ENCODE measurements around the gene BTBD9. TPM values are rescaled to one million over a fixed set of nuclear protein-coding genes. Genes with fewer than 3 reads are reported as not detected.

BTBD9 gene
- 10 to 100 TPM in 1 of 4 donors, 1 to 10 TPM in 3; 5.1 to 10.2 (median 6.7) TPM for polyA plus RNA-seq
- long read RNA-seq, donor 1, partial matches to known transcripts, result 0 of 1 reads
- long read RNA-seq, donor 1, other reads (novel, unspliced or antisense), result 0 of 1 reads
- long read RNA-seq, donor 2, result 0 reads
- long read RNA-seq, donor 3, result 0 reads
- long read RNA-seq, donor 4, result 0 reads
- long read RNA-seq, donor 5, result 0 reads
- long read RNA-seq, donor 6, result 0 reads
- long read RNA-seq, donor 7, result 0 reads
- long read RNA-seq, donor 8, result 0 reads
- long read RNA-seq, donor 9, result 0 reads
- long read RNA-seq, donor 10, result 0 reads

- DNase-seq (peak; percentile 80 to 96), FAIRE-seq (no peak)
- peak within 1 kb of the TSS; percentile 69 to 97 (median 82) for H3K4me3 ChIP-seq (ENCODE audit: low read depth in 1 of 3, low read length in 3 of 3)
- no peaks in the 10 kb centered on the region for H3K9me3 ChIP-seq (ENCODE audit: control insufficient read depth in 2 of 2, insufficient read depth in 1 of 2, low read depth in 1 of 2, low read length in 1 of 2)
- 0 to 2% (median 1%) methylated on average over 51 to 82 of the region's 82 CpGs for WGBS, 3 donors
- H3K27me3 ChIP-seq (ENCODE audit: control insufficient read depth in 3 of 3, insufficient read depth in 3 of 3, low read length in 3 of 3), result no peaks in the 10 kb centered on the region
- peak within 1 kb of the TSS; percentile 76 to 96 (median 94) for H3K27ac ChIP-seq (ENCODE audit: low read depth in 1 of 3, low read length in 2 of 3)
- peaks cover 3 to 10% (median 8%) of the 10 kb centered on the region in 3 donors for H3K4me1 ChIP-seq (ENCODE audit: control insufficient read depth in 3 of 3, insufficient read depth in 2 of 3, low read depth in 1 of 3, low read length in 2 of 3)
- no peaks in the 10 kb centered on the region for H3K36me3 ChIP-seq (ENCODE audit: control insufficient read depth in 3 of 3, insufficient read depth in 2 of 3, low read depth in 1 of 3, low read length in 3 of 3)
These were observed at the start of gene BTBD9 for GRCh38 chr6:38639498-38640215. Gene BTBD9, minus strand, starts transcription at chr6:38639929.

- H3K4me3 ChIP-seq (ENCODE audit: low read depth in 1 of 3, low read length in 3 of 3), result no peak overlapping the region
- peak in 1 of 2 donors; percentile 57 for DNase-seq
- H3K9me3 ChIP-seq (ENCODE audit: control insufficient read depth in 2 of 2, insufficient read depth in 1 of 2, low read depth in 1 of 2, low read length in 1 of 2), result no peaks in the 10 kb centered on the region
- H3K27me3 ChIP-seq (ENCODE audit: control insufficient read depth in 3 of 3, insufficient read depth in 3 of 3, low read length in 3 of 3), result no peaks in the 10 kb centered on the region
- WGBS, 3 donors, result 15 to 68% (median 48%) methylated on average over 6 of the region's 6 CpGs
- peaks cover 0 to 3% (median 0%) of the 10 kb centered on the region in 3 donors for H3K36me3 ChIP-seq (ENCODE audit: control insufficient read depth in 3 of 3, insufficient read depth in 2 of 3, low read depth in 1 of 3, low read length in 3 of 3)
- no peak for FAIRE-seq
- peaks cover 0 to 6% (median 3%) of the 10 kb centered on the region in 3 donors for H3K4me1 ChIP-seq (ENCODE audit: control insufficient read depth in 3 of 3, insufficient read depth in 2 of 3, low read depth in 1 of 3, low read length in 2 of 3)
- peak overlapping the region in 1 of 3 donors; percentile 13 for H3K27ac ChIP-seq (ENCODE audit: low read depth in 1 of 3, low read length in 2 of 3)
These were observed 48.9 kb upstream of the BTBD9 start for GRCh38 chr6:38688579-38689087.

GRCh38 chr6:38687549-38687948 lies 47.8 kb upstream of the BTBD9 start:
- DNase-seq, result no peak
- H3K4me1 ChIP-seq (ENCODE audit: control insufficient read depth in 3 of 3, insufficient read depth in 2 of 3, low read depth in 1 of 3, low read length in 2 of 3), result peaks cover 0 to 6% (median 3%) of the 10 kb centered on the region in 3 donors
- 94 to 97% (median 96%) methylated on average over 1 of the region's 1 CpG for WGBS, 3 donors
- H3K27ac ChIP-seq (ENCODE audit: low read depth in 1 of 3, low read length in 2 of 3), result no peak overlapping the region
- H3K27me3 ChIP-seq (ENCODE audit: control insufficient read depth in 3 of 3, insufficient read depth in 3 of 3, low read length in 3 of 3), result no peaks in the 10 kb centered on the region
- no peaks in the 10 kb centered on the region for H3K9me3 ChIP-seq (ENCODE audit: control insufficient read depth in 2 of 2, insufficient read depth in 1 of 2, low read depth in 1 of 2, low read length in 1 of 2)
- no peak overlapping the region for H3K4me3 ChIP-seq (ENCODE audit: low read depth in 1 of 3, low read length in 3 of 3)
- no peak for FAIRE-seq
- peaks cover 0 to 3% (median 0%) of the 10 kb centered on the region in 3 donors for H3K36me3 ChIP-seq (ENCODE audit: control insufficient read depth in 3 of 3, insufficient read depth in 2 of 3, low read depth in 1 of 3, low read length in 3 of 3)

- Histone ChIP-seq H3K9me3 (ENCODE audit: control insufficient read depth in 2 of 2, insufficient read depth in 1 of 2, low read depth in 1 of 2, low read length in 1 of 2) (no peaks in the 10 kb centered on the region), H3K27me3 (ENCODE audit: control insufficient read depth in 3 of 3, insufficient read depth in 3 of 3, low read length in 3 of 3) (no peaks in the 10 kb centered on the region), H3K4me1 (ENCODE audit: control insufficient read depth in 3 of 3, insufficient read depth in 2 of 3, low read depth in 1 of 3, low read length in 2 of 3) (peaks cover 0 to 6% (median 3%) of the 10 kb centered on the region in 3 donors), H3K4me3 (ENCODE audit: low read depth in 1 of 3, low read length in 3 of 3) (no peak overlapping the region), H3K36me3 (ENCODE audit: control insufficient read depth in 3 of 3, insufficient read depth in 2 of 3, low read depth in 1 of 3, low read length in 3 of 3) (peaks cover 0 to 3% (median under 1%) of the 10 kb centered on the region in 3 donors), H3K27ac (ENCODE audit: low read depth in 1 of 3, low read length in 2 of 3) (no peak overlapping the region)
- 50 to 86% (median 60%) methylated on average over 2 of the region's 2 CpGs for WGBS, 3 donors
- DNase-seq, result peak in 1 of 2 donors; percentile 25
- no peak for FAIRE-seq
These were observed 47.3 kb upstream of the BTBD9 start for GRCh38 chr6:38687043-38687353.

GRCh38 chr6:38686270-38687042 lies 46.7 kb upstream of the BTBD9 start:
- Histone ChIP-seq H3K9me3 (ENCODE audit: control insufficient read depth in 2 of 2, insufficient read depth in 1 of 2, low read depth in 1 of 2, low read length in 1 of 2) (no peaks in the 10 kb centered on the region), H3K27me3 (ENCODE audit: control insufficient read depth in 3 of 3, insufficient read depth in 3 of 3, low read length in 3 of 3) (no peaks in the 10 kb centered on the region), H3K27ac (ENCODE audit: low read depth in 1 of 3, low read length in 2 of 3) (no peak overlapping the region), H3K4me1 (ENCODE audit: control insufficient read depth in 3 of 3, insufficient read depth in 2 of 3, low read depth in 1 of 3, low read length in 2 of 3) (peaks cover 0 to 6% (median 3%) of the 10 kb centered on the region in 3 donors), H3K4me3 (ENCODE audit: low read depth in 1 of 3, low read length in 3 of 3) (no peak overlapping the region), H3K36me3 (ENCODE audit: control insufficient read depth in 3 of 3, insufficient read depth in 2 of 3, low read depth in 1 of 3, low read length in 3 of 3) (peaks cover 2 to 6% (median 3%) of the 10 kb centered on the region in 3 donors)
- FAIRE-seq (no peak), DNase-seq (no peak)
- 79 to 95% (median 89%) methylated on average over 4 of the region's 4 CpGs for WGBS, 3 donors

- Histone ChIP-seq H3K9me3 (ENCODE audit: control insufficient read depth in 2 of 2, insufficient read depth in 1 of 2, low read depth in 1 of 2, low read length in 1 of 2) (no peaks in the 10 kb centered on the region), H3K4me3 (ENCODE audit: low read depth in 1 of 3, low read length in 3 of 3) (no peak overlapping the region), H3K36me3 (ENCODE audit: control insufficient read depth in 3 of 3, insufficient read depth in 2 of 3, low read depth in 1 of 3, low read length in 3 of 3) (peaks cover 2 to 10% (median 9%) of the 10 kb centered on the region in 3 donors), H3K27ac (ENCODE audit: low read depth in 1 of 3, low read length in 2 of 3) (no peak overlapping the region), H3K4me1 (ENCODE audit: control insufficient read depth in 3 of 3, insufficient read depth in 2 of 3, low read depth in 1 of 3, low read length in 2 of 3) (peaks cover 0 to 6% (median 3%) of the 10 kb centered on the region in 3 donors), H3K27me3 (ENCODE audit: control insufficient read depth in 3 of 3, insufficient read depth in 3 of 3, low read length in 3 of 3) (no peaks in the 10 kb centered on the region)
- DNase-seq, result no peak
- FAIRE-seq, result no peak
- WGBS, 3 donors, result 93 to 95% (median 93%) methylated on average over 3 of the region's 3 CpGs
These were observed 45.2 kb upstream of the BTBD9 start for GRCh38 chr6:38684904-38685303.

- FAIRE-seq, result no peak
- H3K9me3 ChIP-seq (ENCODE audit: control insufficient read depth in 2 of 2, insufficient read depth in 1 of 2, low read depth in 1 of 2, low read length in 1 of 2), result no peaks in the 10 kb centered on the region
- no peak for DNase-seq
- no peak overlapping the region for H3K4me3 ChIP-seq (ENCODE audit: low read depth in 1 of 3, low read length in 3 of 3)
- peaks cover 2 to 12% (median 9%) of the 10 kb centered on the region in 3 donors for H3K36me3 ChIP-seq (ENCODE audit: control insufficient read depth in 3 of 3, insufficient read depth in 2 of 3, low read depth in 1 of 3, low read length in 3 of 3)
- H3K27ac ChIP-seq (ENCODE audit: low read depth in 1 of 3, low read length in 2 of 3), result no peak overlapping the region
- 93 to 100% (median 97%) methylated on average over 1 of the region's 1 CpG for WGBS, 3 donors
- no peaks in the 10 kb centered on the region for H3K27me3 ChIP-seq (ENCODE audit: control insufficient read depth in 3 of 3, insufficient read depth in 3 of 3, low read length in 3 of 3)
- peaks cover 0 to 6% (median 3%) of the 10 kb centered on the region in 3 donors for H3K4me1 ChIP-seq (ENCODE audit: control insufficient read depth in 3 of 3, insufficient read depth in 2 of 3, low read depth in 1 of 3, low read length in 2 of 3)
These were observed 44.5 kb upstream of the BTBD9 start for GRCh38 chr6:38684237-38684636.

GRCh38 chr6:38681850-38682249 lies 42.1 kb upstream of the BTBD9 start:
- Histone ChIP-seq H3K36me3 (ENCODE audit: control insufficient read depth in 3 of 3, insufficient read depth in 2 of 3, low read depth in 1 of 3, low read length in 3 of 3) (peaks cover 5 to 22% (median 13%) of the 10 kb centered on the region in 3 donors), H3K4me3 (ENCODE audit: low read depth in 1 of 3, low read length in 3 of 3) (no peak overlapping the region), H3K27ac (ENCODE audit: low read depth in 1 of 3, low read length in 2 of 3) (no peak overlapping the region), H3K27me3 (ENCODE audit: control insufficient read depth in 3 of 3, insufficient read depth in 3 of 3, low read length in 3 of 3) (no peaks in the 10 kb centered on the region), H3K9me3 (ENCODE audit: control insufficient read depth in 2 of 2, insufficient read depth in 1 of 2, low read depth in 1 of 2, low read length in 1 of 2) (no peaks in the 10 kb centered on the region), H3K4me1 (ENCODE audit: control insufficient read depth in 3 of 3, insufficient read depth in 2 of 3, low read depth in 1 of 3, low read length in 2 of 3) (no peaks in the 10 kb centered on the region)
- no peak for DNase-seq
- WGBS, 3 donors, result 95 to 100% (median 97%) methylated on average over 2 of the region's 2 CpGs
- FAIRE-seq, result no peak

Measured in small intestine (tissue), 16 donors.